Measurements from ENCODE around the gene NLRC5.

Gene NLRC5

DNA sequence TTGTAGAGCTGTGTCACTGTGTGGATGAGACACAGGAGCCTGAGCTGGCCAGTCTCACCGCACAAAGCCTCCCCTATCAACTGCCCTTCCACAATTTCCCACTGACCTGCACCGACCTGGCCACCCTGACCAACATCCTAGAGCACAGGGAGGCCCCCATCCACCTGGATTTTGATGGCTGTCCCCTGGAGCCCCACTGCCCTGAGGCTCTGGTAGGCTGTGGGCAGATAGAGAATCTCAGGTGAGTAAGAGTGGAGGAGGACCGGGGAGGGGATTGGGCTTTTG, 37.4 kb downstream of the NLRC5 start:
- DNase-seq, result no peak

DNA sequence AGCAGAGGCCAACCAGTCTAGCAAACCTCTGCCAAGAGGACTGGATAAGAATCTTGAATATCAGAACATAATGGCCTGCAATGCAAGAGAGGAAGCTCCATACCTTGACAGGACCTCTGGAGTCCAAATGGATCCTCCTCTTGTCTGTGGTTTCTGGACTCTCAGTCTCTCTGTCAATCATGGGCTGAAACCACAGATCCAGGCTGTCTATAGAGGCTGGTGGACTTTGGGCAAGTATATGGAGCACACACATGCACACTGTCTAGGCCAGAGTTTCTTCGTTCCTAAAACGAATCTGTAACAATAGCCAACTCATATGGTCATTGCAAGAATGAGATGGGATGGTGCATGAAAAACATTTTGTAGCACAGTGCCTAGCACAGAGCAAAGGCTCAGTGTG, 37.7 kb downstream of the NLRC5 start:
- DNase-seq, result no peak

DNA sequence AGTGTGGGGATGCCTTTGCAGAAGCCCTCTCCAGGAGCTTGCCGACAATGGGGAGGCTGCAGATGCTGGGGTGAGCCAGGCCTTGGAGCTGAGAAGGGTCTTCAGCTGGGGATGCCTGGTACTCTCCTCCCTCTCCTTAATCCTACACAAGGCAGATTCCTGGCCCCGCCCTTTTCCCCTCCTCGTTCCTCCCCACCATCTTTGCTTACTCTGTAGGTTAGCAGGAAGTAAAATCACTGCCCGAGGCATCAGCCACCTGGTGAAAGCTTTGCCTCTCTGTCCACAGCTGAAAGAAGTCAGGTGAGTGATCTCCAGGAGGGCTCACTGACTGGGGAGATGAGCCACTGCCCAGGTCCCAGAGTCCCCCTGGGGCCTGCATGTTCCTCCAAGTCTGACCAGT, 38.7 kb downstream of the NLRC5 start:
- DNase-seq, result no peak

DNA sequence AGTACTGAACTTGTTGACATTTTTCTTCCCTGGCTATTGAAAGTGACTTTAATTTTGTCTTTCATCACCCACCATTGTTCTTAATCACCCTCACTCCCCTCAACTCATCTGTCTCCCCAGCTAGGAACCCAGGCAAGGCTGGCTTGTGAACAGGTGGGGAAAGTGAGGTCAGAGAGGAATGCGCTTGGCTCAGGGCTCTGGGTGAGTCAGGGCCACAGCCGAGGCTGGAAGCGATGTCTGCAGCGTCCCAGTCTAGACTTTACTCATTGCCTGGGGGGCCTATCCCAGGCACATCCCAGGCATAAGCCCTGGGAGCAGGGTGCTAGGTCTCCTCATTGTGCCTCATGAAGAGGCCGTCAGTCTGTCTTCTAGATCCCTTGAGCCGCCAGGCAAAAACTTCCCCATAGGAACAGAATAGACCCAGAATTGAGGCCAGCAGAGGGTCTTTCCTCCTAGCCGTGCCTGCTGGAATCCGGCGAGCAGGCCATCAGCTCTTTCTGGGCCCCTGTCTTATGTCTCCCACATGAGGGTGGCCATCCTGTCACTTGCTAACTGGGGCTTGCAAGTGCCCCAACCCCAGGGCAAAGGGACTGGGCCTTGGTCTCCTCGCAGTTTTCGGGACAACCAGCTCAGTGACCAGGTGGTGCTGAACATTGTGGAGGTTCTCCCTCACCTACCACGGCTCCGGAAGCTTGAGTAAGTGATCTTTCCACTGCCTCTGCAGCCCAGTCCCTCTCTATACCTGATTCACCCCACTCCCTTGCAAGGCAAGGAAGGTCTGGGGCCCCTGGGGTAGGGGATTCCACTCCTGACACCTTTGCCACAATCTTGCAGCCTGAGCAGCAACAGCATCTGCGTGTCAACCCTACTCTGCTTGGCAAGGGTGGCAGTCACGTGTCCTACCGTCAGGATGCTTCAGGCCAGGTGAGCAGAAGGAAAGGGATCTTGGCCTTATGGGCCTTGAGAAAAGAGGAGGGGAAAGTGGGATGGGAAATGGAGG, 40.1 kb downstream of the NLRC5 start:
- DNase-seq, result no peak

DNA sequence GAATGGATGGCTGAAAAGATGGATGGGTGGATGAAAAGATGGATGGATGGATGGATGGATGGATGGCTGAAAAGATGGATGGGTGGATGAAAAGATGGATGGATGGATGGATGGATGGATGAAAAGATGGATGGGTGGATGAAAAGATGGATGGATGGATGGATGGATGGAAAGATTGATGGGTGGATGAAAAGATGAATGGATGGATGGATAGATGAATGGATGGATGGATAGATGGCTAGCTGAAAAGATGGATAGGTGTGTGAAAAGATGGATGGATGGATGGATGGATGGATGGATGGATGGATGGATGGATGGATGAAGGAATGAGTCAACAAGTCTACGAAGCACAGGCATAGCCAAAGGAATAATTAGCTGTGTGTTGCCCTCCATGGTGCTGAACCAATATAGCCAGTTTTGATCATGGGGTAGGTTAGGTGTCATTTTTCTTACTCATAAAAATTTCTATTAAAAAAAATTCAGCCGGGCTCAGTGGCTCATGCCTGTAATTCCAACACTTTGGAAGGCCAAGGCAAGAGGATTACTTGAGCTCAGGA, 41.1 kb downstream of the NLRC5 start:
- DNase-seq, result no peak

DNA sequence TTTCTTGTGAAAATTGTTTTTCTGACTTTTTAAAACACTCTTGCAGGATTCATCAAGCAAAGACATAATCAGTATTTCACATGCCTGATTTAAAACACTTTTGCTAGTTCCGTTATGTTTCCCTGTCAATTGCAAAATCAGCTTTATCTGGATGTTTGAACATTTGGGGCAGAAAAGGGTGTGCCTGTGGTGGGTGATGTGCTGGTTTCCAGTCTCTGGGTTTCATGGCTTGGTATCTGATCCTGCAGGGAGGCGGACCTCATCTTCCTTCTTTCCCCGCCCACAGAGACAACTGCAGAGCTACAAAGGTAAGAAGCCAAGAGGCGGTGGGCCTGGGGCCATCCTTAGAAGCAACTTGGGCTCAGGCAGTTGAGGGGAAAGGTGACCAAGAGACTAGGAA, 41.8 kb downstream of the NLRC5 start:
- no peak for DNase-seq

DNA sequence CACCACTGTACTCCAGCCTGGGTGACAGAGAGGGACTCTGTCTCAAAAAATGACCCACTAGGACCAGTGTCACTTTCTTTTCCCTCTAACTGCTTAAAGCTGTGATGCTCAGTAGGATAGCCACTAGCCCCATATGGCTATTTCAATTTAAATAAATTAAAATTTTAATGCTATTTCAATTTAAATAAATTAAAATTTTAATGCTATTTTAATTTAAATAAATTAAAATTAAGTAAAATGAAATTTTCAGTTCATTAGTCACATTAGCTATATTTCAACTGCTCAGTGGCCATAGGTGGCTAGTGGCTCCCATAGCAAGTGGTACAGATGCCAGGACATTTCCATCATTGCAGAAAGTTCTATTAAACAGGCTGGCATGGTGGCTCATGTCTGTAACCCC, 43.0 kb downstream of the NLRC5 start:
- no peak for DNase-seq

DNA sequence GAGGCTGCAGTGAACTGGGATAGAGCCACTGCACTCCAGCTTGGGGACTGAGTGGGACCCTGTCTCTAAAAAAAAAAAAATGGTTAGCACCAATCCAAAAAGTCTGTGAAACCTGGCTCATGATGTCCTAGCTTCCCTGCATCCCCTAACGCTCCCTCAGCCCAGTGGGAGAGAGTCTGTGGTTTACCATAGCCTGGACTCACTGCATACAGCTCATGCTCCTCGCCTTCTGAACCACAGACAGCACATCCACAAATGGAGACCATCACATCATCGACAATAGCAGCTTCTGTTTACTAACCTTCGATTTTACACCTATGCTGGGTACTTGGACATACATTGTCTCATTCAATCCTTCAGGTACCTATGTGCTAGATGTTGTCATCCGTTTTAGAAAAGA, 43.6 kb downstream of the NLRC5 start:
- DNase-seq, result no peak

DNA sequence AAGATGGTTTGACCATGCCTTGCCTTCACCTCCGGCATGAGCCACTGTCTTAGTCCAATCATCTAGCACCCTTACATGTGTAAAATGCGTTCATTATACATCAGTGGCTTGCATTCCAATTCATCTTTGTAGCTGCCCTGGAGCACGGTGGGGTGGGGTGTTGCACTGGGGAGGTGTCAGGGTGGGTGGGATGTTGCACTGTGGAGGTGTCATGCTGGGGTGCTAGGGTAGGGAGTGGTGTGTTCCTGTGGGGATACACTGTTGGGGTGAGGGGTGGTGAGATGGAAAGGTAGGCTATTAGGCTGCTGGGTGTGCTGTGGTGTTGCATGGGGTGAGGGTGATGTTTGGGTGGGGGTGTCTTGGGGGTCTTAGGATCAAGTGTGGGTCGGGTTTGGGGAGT, 47.0 kb downstream of the NLRC5 start:
- no peak for DNase-seq

DNA sequence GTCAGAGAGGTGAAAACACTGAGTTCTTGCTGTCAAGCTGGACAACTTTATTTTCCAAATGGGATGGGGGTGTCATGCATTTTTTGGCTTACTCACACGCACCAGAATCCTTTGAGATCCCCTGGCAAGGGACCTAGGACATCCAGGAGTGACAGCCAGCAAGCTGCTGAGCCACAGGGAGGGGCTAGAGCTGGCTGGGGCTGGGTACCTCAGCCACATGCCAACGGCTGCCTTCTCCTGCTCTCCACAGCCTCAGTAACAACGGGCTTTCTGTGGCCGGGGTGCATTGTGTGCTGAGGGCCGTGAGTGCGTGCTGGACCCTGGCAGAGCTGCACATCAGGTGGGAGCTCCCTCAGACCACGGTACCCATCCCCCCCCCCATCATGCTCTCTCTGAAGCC, 47.6 kb downstream of the NLRC5 start:
- DNase-seq, result no peak

DNA sequence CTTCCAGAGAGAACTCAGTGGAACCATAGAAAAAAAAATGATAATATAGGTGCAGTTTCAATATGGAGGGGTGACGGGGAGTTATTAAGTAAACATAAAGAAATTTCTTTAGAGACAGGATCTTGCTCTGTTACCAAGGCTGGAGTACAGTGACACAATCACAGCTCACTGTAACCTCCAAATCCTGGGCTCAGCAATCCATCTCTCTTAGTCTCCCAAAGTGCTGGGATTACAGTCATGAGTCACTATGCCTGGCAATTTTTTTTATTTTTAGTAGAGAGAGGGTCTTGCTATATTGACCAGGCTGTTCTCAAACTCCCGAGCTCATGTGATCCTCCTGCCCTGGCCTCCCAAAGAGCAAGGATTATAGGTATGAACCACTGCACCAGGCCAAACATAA, 48.8 kb downstream of the NLRC5 start:
- DNase-seq, result no peak

DNA sequence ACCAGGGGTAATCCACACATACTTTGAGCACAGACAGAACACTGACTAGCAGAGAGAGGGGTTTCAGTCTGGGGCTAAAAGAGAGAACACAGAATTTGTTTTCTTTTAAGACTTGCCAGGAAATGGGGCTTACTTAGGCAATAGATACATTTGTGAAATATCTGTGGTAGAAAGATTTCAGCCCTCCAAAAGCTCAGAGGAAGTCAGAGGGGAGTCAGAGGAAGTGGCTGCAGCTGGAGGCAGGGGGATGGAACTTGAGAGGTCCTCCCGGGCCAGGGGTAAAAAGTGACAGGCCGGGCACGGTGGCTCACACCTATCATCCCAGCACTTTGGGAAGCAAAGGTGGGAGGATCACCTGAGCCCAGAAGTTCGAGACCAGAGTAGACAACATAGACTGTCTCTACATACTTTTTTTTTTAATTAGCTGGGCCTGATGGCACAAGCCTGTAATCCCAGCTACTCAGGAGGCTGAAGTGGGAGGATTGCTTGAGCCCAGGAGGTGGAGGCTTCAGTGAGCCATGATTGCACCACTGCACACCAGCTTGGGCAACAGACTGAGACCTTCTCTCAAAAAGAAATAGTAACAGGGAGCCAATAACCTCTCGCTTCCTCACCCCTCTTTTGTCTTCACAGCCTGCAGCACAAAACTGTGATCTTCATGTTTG, 49.9 kb downstream of the NLRC5 start:
- peak; percentile 62 for DNase-seq

DNA sequence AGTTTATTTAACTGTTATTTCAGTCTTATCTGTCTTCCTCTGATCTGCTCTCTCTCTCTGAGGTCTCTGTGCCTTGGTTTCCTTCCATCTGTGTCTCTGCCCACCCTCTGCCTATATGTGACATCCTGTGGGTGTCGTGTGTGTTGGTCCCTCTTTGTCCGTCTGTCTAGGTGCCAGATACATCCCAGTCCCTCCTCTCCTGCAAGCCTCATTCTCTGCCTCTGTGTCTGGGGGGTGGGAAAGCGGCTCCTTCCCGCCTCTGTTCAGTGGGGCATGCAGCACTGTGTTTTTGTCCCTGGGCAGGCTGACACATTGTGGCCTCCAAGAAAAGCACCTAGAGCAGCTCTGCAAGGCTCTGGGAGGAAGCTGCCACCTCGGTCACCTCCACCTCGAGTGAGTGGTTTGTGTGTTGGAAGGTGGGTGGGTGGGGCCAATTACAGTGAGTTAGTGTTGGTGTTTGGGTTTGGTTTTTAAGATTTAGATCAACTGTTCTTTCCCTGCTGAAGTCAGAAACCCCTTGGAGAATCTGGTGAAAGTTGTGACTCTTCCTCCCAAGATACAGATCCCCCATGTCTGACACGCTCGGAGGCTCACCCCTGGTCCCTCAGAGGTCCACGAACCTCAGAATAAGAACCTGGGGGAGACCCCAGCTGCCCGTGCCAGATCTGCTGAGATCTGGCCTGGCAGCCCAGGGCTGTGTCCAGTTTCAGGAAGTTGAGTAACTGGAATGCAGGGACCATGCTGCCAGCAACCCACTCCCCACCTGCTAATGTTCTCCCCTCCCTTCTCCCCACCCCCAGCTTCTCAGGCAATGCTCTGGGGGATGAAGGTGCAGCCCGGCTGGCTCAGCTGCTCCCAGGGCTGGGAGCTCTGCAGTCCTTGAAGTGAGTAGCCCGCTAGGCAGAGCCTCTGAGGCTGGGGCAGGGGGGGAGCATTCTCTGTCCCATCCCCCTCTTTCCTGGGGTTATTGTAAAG, 52.1 kb downstream of the NLRC5 start:
- DNase-seq, result no peak

DNA sequence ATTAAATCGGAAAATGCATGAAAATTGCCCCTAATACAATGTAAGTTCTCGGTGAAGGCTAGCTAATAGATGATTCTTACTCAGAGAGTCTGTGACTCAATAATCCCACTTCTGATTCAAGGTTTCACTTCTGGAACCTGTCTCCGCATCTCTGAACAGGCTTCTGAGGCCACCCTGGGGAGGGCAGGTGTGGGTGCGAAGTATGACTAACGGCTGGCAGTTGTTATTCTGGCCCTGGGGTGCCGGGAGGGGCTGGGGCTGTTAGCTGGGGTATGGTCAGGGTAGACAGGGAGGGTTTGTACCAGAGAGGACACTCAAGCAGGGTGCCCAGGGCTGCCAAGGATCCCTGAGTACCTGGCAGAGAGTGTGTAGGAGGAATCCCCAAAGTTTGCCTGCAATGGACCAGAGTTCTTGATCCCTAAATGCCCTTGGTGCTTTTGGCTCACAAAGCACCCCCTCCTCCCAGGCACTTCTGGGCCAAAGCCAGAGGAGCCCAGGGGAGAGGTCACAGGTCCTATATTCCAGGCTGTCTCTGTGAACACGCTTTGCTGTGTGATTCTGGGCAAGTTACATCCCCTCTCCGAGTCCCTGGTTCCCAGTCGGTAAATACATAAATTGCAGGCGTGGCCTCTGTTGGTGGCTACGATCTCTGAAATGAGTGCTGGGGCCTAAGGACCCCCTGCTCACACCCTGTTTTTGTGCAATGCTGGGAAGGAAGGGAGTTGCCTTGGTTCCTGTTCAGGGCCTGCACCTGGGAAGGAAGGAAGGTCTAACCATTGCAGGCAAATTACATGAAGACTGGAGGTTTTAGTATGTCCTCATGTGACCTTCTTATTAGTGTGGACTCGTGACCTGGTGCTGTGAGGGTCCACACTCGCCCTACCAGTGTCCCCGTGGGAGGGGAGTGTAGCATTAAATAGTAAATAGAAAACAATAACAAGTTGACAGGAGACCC, 53.1 kb downstream of the NLRC5 start:
- no peak for DNase-seq

DNA sequence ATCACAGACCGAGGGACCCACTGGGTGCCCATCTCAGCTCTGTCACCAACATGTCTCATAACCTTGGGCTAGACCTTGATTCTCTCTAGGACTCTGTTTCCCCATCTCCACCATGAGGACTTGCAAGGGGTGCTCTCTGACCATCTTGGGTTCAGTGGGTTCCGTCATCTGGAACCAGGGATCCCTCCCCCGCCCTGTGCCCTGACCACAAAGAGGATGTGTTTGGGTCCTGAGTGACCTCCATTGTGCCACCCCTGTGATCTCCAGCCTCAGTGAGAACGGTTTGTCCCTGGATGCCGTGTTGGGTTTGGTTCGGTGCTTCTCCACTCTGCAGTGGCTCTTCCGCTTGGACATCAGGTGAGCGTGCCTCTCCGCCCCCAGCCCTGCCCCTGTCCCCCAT, 53.9 kb downstream of the NLRC5 start:
- DNase-seq, result no peak

DNA sequence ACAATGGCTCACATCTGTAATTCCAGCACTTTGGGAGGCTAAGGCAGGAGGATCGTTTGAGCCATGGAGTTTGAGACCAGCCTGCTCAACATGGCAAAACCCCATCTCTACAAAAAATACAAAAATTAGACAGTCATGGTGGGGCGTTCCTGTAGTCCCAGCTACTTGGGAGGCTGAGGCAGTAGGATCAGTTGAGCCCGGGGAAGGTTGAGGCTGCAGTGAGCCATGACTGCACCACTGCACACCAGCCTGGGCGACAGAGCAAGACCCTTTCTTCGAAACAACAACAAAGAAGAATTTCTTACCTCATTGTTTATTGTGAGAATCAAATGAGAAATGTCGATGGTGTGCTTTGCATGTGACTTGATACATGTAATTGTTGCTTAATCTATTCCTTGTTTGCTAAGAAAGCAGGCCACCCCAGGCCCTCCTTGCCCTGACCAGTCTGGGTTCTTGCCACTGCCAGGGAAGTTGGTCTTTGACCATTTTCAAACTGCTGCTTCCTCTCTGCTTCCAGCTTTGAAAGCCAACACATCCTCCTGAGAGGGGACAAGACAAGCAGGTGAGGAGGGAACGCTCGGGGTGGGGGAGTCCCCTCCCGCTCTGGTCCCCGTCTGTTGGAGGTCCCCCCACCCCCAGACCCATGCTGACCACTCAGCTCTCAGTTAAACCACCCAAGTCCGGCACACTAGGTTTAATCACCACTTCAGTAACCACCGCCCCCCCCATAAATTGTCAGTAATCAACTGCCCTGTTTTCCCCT, 55.8 kb downstream of the NLRC5 start:
- DNase-seq, result no peak

DNA sequence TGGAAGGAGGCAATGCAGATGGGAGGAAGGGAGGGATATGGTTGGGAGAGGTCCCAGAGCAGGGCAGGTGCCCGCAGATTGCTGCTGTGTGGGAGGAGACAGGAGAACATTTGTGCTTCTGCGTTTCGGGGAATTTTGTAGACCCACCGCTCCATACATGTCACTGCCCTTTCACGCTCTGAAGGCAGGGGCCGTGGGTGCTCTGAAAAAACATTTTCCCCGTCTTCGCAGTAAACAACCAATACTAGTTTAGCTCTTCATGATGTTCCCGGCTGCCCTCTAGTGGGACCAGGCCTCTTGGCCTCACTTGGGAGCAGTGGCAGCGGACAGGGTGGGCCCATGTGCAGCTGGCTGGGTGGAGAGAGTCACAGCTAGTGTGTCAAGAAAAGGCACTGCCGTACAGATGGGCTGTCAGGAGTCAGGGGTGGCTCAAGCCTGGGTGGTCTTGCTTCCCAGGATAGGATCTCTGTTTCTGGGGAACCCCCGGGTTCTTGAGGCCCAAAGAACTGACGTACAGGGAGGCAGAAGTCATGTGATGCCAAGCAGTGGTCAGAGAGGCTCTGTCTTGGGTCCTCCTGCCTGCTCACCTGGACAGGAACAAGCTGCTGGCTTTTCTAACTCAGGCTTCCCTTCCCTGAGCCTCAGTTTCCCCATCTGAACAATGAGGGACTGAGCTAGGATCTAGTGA, 56.5 kb downstream of the NLRC5 start:
- no peak for DNase-seq

DNA sequence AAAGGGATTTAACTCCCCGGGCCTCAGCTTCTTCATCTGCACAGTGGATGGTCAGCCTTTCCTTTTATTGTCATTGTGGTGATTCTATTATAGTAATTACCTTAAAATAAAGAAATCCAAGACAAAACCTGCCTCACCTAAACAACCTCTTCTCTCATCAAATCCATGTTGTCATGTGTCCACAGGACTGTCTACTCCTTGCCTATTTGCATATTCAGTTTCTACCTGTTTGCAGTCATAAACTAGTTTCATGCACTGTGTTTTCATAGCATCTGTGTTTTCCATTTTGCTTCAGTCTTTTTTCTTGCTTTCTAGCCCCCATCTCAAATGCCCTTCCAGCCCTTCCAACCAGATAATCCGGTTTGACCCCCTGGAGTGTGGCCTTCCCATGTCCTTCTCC, 58.7 kb downstream of the NLRC5 start:
- no peak for DNase-seq

DNA sequence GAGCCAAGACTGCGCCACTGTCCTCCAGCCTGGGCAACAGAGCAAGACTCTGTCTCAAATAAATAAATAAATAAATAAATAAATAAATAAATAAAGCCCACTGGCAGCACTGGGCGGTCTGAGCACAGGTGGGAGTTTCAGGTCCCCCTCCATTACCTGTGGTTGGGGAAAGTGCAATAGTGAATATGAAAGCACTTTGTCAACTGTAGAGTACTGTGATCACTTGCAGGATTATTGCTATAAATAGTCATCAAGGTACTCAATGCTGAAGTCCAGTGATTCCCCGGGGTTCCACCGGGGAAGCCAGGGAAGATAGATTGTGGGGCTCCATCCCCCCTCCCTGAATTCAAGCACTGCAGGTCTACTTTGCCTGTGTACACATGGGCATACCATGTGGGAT, 60.3 kb downstream of the NLRC5 start:
- no peak for DNase-seq

DNA sequence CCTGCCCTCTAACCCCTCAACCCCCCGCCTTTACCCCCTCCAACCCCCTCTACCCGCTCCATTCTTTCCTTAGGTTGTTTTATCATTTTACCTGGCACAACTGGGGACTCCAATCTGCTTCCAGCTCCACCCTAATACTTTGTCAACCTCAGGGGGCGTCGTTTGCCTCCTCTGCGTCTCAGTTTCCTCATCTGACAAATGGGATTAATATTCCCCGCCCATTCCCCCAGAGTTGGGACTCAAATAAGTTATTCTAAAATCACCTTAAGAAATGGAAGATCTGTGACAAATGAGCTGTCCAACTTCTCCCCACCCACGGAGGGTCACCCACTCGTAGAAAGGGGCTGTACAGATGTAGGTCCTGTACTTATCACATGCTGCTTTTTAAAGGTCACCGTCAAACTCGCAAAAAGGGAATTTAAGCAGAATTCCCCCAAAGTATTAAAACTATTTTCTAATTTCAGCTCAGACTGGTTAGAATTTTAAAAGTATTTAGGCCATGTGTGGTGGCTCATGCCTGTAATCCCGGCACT, 62.4 kb downstream of the NLRC5 start:
- no peak for DNase-seq
